Ishikawa (cell line): ENCODE measurements around the gene THRB.

Source experiments
- CREB1 ChIP-seq: IDR thresholded peaks from 2 replicates; pipeline ENCODE4 v1.6.1; 2012; ENCODE audit warnings: low read depth
- EGR1 ChIP-seq: IDR thresholded peaks from 2 replicates; pipeline ENCODE4 v1.6.1; 2012
- EP300 ChIP-seq: IDR thresholded peaks from 2 replicates; pipeline ENCODE4 v1.6.1; 2012; ENCODE audit warnings: borderline replicate concordance
- NFIC ChIP-seq: IDR thresholded peaks from 2 replicates; pipeline ENCODE4 v1.6.1; 2012
- RAD21 ChIP-seq: IDR thresholded peaks from 2 replicates; pipeline ENCODE4 v1.6.1; 2012; ENCODE audit warnings: low read depth
- REST ChIP-seq: IDR thresholded peaks from 2 replicates; pipeline ENCODE4 v1.6.1; 2012; ENCODE audit warnings: low read depth, mild to moderate bottlenecking
- TEAD4 ChIP-seq: IDR thresholded peaks from 2 replicates; pipeline ENCODE4 v1.6.1; 2012
- YY1 ChIP-seq: IDR thresholded peaks from 2 replicates; pipeline ENCODE4 v1.6.1; 2012; ENCODE audit warnings: low read depth

- TF ChIP-seq TEAD4 (no peak), EP300 (no peak), REST (no peak), EGR1 (no peak), NFIC (no peak), CREB1 (no peak), RAD21 (no peak), YY1 (no peak)
These were observed 292.6 kb downstream of the THRB start for GRCh38 chr3:24202071-24202470.
